ENCODE measurements around the gene IGFBP7. TPM values are rescaled to one million over a fixed set of nuclear protein-coding genes. Genes with fewer than 3 reads are reported as not detected.
"Not testable (repeated sequence)": the region's sequence is repeated elsewhere in the genome, so short reads cannot be mapped to it uniquely, and the experiment has no call there.

Gene IGFBP7
- total RNA-seq, 2 experiments from 2014 or later, result not detected

DNA sequence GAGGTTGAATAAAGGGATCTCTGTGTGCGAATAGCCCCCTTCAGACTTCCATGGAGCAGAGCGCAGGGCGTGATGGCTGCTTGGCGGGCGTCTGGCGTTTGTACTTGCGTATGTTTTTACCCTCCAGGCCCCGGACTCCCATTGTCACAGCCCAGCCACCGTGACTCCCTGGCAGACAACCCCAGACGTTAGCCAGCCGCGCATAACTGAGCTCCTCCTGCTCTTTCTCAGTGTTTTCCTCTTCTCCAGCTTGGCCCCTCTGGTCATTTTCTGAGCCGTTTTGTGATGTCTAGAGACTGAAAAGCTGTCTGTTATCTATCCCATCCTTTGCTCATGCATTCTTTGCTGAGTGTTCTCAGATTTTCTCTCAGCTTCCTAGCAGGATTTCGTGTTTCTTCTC lies 54.3 kb downstream of the IGFBP7 start:
- intact Hi-C loops (cut with micrococcal nuclease), result no loop called here
- ChIA-PET POLR2A (no interaction called here), CTCF (no interaction called here)
- Mint-ChIP-seq H3K27ac (no peak overlapping the region), H3K9me3 (no peaks in the 10 kb centered on the region), H3K4me3 (no peak overlapping the region), H3K4me1 (ENCODE audit: low read depth) (no peaks in the 10 kb centered on the region), H3K27me3 (peaks cover 30% of the 10 kb centered on the region), H3K36me3 (no peaks in the 10 kb centered on the region)
- DNase-seq, result no peak

DNA sequence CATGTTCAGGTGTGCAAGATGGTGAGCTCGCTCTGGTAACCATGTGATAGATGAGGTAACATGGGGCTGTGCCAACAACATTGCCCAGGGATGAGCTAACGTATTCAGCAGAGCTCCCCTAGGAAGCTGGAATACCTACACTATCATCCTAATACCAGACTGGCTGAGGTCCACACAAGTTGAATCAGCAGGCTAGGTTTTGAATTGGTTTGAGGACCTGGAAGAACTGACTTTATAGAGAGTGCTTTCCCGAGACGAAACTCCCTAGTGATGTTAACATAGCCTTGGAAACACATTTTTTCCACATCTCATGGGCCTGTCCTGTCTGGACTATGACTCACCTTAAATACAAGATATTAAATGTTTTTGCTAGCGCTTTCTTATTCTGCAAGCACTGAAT lies 56.7 kb downstream of the IGFBP7 start:
- H3K27me3 Mint-ChIP-seq, result peaks cover 21% of the 10 kb centered on the region
- no peaks in the 10 kb centered on the region for H3K36me3 Mint-ChIP-seq
- H3K4me1 Mint-ChIP-seq (ENCODE audit: low read depth), result no peaks in the 10 kb centered on the region
- H3K9me3 Mint-ChIP-seq, result no peaks in the 10 kb centered on the region
- intact Hi-C loops (cut with micrococcal nuclease), result no loop called here
- no peak for DNase-seq
- no peak overlapping the region for H3K4me3 Mint-ChIP-seq
- H3K27ac Mint-ChIP-seq, result no peak overlapping the region
- ChIA-PET POLR2A (no interaction called here), CTCF (no interaction called here)

DNA sequence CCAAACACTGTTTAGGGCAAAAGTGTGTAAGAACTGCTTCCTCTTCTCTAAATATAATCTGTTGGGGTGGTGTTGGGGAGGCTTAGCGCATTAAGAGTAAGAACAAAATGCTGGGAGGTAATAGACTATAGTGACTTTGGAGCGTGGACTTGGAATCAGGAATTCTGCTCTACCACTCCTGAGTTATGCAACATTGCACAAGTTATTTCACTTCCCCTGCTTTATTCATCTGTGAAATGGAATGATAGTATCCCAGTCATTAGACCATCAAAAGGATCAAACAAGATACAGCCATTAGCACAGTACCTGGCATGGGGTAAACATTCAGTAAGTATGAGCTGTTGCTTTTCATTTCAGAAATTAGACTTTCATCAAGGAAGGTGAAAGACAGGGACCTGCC lies 58.7 kb downstream of the IGFBP7 start:
- DNase-seq, result no peak
- intact Hi-C loops (cut with micrococcal nuclease), result no loop called here
- no peak overlapping the region for H3K27ac Mint-ChIP-seq
- POLR2A ChIA-PET, result no interaction called here
- no peaks in the 10 kb centered on the region for H3K9me3 Mint-ChIP-seq
- CTCF ChIA-PET, result no interaction called here
- H3K4me3 Mint-ChIP-seq, result no peak overlapping the region
- H3K36me3 Mint-ChIP-seq, result no peaks in the 10 kb centered on the region
- no peaks in the 10 kb centered on the region for H3K4me1 Mint-ChIP-seq (ENCODE audit: low read depth)
- H3K27me3 Mint-ChIP-seq, result peaks cover 16% of the 10 kb centered on the region

DNA sequence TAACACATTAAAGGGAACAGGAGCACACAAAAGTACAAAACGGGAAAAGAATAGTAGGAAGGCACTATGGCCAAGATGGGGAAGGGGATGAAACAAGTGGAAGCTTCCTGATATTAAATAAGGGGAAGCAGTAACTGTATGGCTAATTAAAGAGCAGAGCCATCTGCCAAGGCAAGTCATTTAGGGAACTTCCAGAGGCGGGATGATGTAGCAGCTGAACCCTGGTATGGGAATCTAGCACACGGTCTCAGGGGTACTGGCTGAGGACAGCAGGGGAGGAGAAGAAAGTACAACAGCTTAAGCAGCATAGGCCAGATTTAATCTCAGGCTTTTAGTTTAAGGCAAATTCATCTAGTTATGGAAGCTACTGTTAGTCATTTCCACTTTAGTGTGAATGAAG lies 59.1 kb downstream of the IGFBP7 start:
- H3K27me3 Mint-ChIP-seq, result peaks cover 15% of the 10 kb centered on the region
- H3K9me3 Mint-ChIP-seq, result no peaks in the 10 kb centered on the region
- ChIA-PET POLR2A (no interaction called here), CTCF (no interaction called here)
- intact Hi-C loops (cut with micrococcal nuclease), result no loop called here
- DNase-seq, result no peak
- H3K4me1 Mint-ChIP-seq (ENCODE audit: low read depth), result no peaks in the 10 kb centered on the region
- no peak overlapping the region for H3K27ac Mint-ChIP-seq
- H3K4me3 Mint-ChIP-seq, result no peak overlapping the region
- H3K36me3 Mint-ChIP-seq, result no peaks in the 10 kb centered on the region

DNA sequence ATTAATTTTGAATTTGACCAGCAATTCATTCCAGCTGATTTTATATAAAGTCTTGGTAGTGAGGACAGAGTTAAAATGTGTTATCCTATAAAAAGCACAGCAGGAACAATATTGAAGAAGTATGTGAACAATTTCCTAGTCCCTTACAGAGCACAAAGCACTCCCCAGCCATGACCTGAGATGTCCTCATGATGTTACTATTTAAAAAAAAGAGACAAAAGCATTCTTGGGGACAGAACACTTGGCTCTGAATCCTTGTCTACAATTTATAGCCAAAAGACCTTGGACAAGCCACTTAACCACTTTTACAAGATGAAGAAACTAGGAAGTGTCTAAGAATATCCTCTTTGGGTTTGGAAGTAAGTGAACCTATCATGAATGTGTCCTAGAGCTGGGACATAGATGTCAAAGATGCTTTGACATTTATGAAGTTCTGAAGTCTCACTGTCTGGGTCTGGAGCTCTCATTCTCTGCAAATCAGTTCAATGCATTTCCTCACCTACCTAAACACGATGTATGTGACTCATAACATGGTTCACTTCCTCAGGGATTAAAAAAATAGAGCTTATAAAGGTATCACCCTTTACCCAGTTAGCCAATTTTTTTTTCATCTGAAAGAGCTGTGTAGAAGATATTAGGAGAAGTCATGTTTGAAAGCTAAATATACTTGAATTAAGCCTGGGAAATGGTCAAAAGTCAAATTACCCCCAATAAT lies 61.4 kb downstream of the IGFBP7 start:
- Mint-ChIP-seq H3K27ac (no peak overlapping the region), H3K4me3 (no peak overlapping the region), H3K36me3 (no peaks in the 10 kb centered on the region), H3K4me1 (ENCODE audit: low read depth) (no peaks in the 10 kb centered on the region), H3K27me3 (peaks cover 12% of the 10 kb centered on the region), H3K9me3 (no peaks in the 10 kb centered on the region)
- DNase-seq, result no peak
- intact Hi-C loops (cut with micrococcal nuclease), result no loop called here
- POLR2A ChIA-PET, result no interaction called here
- CTCF ChIA-PET, result no interaction called here

DNA sequence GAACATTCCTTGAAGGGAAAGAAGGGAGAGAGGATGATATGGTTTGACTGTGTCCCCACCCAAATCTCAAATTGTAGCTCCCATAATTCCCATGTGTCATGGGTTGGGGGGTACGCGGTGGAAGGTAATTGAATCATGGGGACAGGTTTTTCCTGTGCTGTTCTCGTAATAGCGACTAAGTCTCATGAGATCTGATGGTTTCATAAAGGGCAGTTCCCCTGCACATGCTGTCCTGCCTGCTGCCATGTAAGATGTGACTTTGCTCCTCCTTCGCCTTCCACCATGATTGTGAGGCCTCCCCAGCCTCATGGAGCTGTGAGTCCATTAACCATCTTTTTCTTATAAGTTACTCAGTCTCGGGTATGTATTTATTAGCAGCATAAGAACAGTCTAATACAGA lies 63.1 kb downstream of the IGFBP7 start:
- H3K36me3 Mint-ChIP-seq; H3K27me3 Mint-ChIP-seq; H3K9me3 Mint-ChIP-seq; H3K4me3 Mint-ChIP-seq; DNase-seq; CTCF ChIA-PET; intact Hi-C loops (cut with micrococcal nuclease); H3K4me1 Mint-ChIP-seq (ENCODE audit: low read depth); H3K27ac Mint-ChIP-seq; POLR2A ChIA-PET: not testable (repeated sequence)

DNA sequence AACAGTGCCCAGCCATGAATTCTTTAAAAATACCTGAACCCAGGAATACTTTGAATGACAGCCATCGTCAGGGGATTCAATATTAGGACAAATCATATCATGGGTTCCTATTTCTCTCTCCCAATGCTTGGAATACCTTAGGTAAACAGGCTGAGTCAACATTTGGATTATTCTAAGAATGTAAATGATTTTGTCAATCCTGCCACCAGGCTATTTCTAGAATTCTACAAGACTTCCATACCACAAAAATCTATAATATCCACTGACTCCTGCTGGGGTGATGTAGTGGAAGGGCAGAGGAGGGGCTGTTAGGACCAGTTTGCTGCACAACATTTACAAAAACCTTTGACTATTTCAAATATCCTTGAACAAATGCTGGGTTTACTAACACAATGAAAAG lies 65.2 kb downstream of the IGFBP7 start:
- ChIA-PET CTCF (no interaction called here), POLR2A (no interaction called here)
- DNase-seq, result no peak
- Mint-ChIP-seq H3K9me3 (no peaks in the 10 kb centered on the region), H3K36me3 (no peaks in the 10 kb centered on the region), H3K4me3 (no peak overlapping the region), H3K27me3 (peaks cover 10% of the 10 kb centered on the region), H3K4me1 (ENCODE audit: low read depth) (no peaks in the 10 kb centered on the region), H3K27ac (no peak overlapping the region)
- intact Hi-C loops (cut with micrococcal nuclease), result no loop called here

DNA sequence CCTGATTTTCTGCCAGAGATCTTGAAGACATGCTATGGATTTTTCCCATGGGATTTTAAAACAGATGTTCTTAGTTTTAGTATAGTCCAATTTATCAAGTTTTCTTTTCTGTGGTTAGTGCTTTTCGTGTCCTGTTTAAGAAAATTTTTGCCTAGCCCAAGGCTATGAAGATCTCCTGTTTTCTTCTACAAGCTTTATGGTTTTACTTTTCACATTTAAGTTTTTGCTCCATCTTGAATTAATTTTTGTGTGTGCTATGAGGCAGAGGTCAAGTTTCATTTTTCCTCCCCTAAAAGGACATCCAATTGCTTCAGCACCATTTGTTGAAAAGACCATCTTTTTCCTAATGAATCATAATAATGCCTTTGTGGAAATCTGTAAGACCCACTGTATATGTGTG lies 65.9 kb downstream of the IGFBP7 start:
- POLR2A ChIA-PET, result no interaction called here
- H3K36me3 Mint-ChIP-seq, result no peaks in the 10 kb centered on the region
- H3K4me1 Mint-ChIP-seq (ENCODE audit: low read depth), result no peaks in the 10 kb centered on the region
- H3K27me3 Mint-ChIP-seq, result peaks cover 10% of the 10 kb centered on the region
- intact Hi-C loops (cut with micrococcal nuclease), result no loop called here
- DNase-seq, result no peak
- H3K4me3 Mint-ChIP-seq, result no peak overlapping the region
- H3K27ac Mint-ChIP-seq, result no peak overlapping the region
- H3K9me3 Mint-ChIP-seq, result no peaks in the 10 kb centered on the region
- CTCF ChIA-PET, result no interaction called here

DNA sequence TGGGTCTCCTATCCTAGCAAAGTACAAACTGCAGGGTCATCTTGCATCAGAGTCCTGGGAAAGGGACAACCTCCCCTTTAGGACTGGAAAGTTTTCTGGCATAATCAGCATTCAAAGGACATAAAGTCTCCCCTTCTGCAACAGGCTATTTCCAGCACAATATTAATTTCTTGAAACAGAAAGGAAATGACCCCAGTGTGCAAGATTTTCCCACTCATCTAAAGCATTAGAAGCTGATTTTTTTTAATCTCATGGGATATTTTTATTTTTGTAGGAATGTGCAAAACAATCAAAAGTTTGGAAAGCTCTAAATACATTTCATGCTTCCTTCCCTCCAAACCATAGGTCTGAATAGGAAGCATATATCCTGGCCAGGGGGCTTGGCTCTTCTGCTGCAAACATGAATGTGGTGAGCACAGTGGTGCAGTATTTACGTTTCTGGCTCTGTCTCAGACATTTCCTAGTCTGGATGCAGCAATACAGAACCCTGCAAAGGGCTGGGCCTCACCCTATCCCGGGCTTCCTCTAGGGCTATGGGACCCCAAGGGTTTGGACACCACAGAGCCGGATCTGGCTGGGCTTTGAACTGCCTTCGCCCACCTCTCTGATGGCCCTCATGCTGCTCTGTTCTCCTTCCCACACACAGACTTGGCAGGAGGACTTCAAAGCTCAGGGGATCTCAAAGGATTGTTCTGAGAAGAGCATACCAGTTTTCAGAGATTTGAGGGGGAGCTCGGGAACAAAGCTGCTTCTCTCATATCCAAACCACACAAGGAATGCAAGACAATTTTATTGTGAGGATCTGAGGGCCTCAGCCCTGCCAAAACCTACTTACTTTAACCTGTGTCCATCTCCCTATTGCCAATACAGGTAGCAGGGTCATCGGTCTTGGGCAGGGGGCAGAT lies 66.6 kb downstream of the IGFBP7 start:
- no peak for DNase-seq
- POLR2A ChIA-PET, result no interaction called here
- H3K27ac Mint-ChIP-seq, result no peak overlapping the region
- H3K36me3 Mint-ChIP-seq, result no peaks in the 10 kb centered on the region
- intact Hi-C loops (cut with micrococcal nuclease), result no loop called here
- no peak overlapping the region for H3K4me3 Mint-ChIP-seq
- no peaks in the 10 kb centered on the region for H3K4me1 Mint-ChIP-seq (ENCODE audit: low read depth)
- H3K9me3 Mint-ChIP-seq, result no peaks in the 10 kb centered on the region
- CTCF ChIA-PET, result no interaction called here
- peaks cover 10% of the 10 kb centered on the region for H3K27me3 Mint-ChIP-seq

DNA sequence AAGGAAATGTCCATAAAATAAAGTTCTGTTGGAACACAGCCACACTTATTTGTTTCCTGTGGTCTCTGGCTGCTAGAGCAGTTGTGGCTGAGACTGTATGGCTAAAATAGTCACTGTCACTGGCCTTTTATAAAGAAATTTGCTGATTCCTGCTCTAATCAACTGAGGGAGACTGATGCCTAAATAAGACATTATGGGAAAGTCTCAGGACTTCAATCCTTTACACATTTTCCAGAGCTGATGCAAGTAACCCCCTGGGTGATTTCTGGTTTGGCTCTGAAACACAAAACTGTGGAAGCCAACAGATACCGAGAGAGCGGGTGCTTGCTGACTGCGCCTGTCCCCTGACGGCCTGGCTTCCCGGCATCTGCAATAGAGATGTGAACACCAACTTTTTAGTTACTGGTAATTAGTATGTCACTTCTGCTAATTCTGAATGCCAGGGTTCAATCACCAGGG lies 67.4 kb downstream of the IGFBP7 start:
- POLR2A ChIA-PET, result no interaction called here
- H3K4me3 Mint-ChIP-seq, result no peak overlapping the region
- no peak for DNase-seq
- H3K9me3 Mint-ChIP-seq, result no peaks in the 10 kb centered on the region
- H3K4me1 Mint-ChIP-seq (ENCODE audit: low read depth), result no peaks in the 10 kb centered on the region
- intact Hi-C loops (cut with micrococcal nuclease), result no loop called here
- H3K27ac Mint-ChIP-seq, result no peak overlapping the region
- H3K27me3 Mint-ChIP-seq, result peaks cover 10% of the 10 kb centered on the region
- no peaks in the 10 kb centered on the region for H3K36me3 Mint-ChIP-seq
- CTCF ChIA-PET, result no interaction called here

DNA sequence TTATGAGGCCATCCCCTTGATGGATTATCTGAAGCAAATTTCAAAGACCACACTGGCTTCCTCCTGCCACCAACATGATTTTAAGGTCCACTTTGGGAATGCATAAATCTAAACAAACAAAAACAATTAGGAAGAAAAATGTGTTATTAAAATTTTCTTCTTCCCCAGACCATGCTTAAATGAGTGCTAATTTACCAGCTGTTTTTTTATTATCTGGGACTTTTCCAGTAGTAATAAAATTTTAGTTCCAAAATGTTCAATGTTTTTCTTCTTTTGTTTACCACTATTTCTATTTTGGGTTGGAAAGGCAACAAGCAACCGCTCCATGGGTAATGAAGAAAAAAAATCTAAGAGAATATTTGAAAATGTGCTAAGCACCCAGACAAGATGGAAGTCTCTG lies 69.2 kb downstream of the IGFBP7 start:
- CTCF ChIA-PET, result no interaction called here
- POLR2A ChIA-PET, result no interaction called here
- no peaks in the 10 kb centered on the region for H3K4me1 Mint-ChIP-seq (ENCODE audit: low read depth)
- no peak for DNase-seq
- no peaks in the 10 kb centered on the region for H3K9me3 Mint-ChIP-seq
- no peaks in the 10 kb centered on the region for H3K36me3 Mint-ChIP-seq
- intact Hi-C loops (cut with micrococcal nuclease), result no loop called here
- H3K27ac Mint-ChIP-seq, result no peak overlapping the region
- no peak overlapping the region for H3K4me3 Mint-ChIP-seq
- peaks cover 7% of the 10 kb centered on the region for H3K27me3 Mint-ChIP-seq

DNA sequence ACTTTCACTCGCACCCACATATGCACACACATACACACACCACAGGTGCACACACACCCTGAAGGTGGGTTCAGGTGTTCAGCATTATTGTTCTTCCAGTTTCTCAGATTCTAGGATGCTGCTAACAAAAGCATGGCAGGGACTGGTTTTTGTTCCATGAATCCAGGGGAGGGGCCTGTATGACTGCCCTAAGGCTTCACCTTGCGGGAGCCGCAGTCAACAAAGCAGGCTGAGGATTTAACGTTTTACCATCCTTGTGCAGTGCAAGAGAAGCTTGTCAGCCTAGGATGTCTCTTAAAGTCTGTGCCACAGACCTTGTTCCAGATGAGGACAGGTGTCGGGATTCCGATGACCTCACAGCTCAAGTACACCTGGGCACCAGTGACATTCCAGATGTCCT lies 69.7 kb downstream of the IGFBP7 start:
- Mint-ChIP-seq H3K9me3 (no peaks in the 10 kb centered on the region), H3K4me1 (ENCODE audit: low read depth) (no peaks in the 10 kb centered on the region), H3K36me3 (no peaks in the 10 kb centered on the region), H3K27ac (no peak overlapping the region), H3K4me3 (no peak overlapping the region), H3K27me3 (peaks cover 8% of the 10 kb centered on the region)
- intact Hi-C loops (cut with micrococcal nuclease), result no loop called here
- POLR2A ChIA-PET, result no interaction called here
- DNase-seq, result no peak
- CTCF ChIA-PET, result no interaction called here

DNA sequence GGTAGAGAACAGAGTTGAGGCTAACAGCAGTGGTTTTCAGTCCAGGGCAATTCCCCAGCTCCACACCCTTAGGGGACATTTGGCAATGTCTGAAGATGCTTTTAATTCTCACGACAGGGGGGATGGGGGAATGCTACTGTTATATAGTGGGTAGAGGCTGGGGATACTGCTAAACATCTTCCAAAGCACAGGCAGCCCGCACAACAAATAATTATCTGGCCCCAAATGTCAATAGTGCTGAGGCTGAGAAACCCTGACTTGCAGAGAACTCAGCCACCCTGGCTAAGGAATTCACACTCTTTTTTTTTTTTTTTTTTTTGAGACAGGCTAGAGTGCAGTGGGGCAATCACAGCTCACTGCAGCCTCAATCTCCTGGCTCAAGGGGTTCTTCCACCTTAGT lies 70.8 kb downstream of the IGFBP7 start:
- ChIA-PET CTCF (no interaction called here), POLR2A (no interaction called here)
- intact Hi-C loops (cut with micrococcal nuclease), result no loop called here
- Mint-ChIP-seq H3K27me3 (peaks cover 8% of the 10 kb centered on the region), H3K36me3 (no peaks in the 10 kb centered on the region), H3K9me3 (no peaks in the 10 kb centered on the region), H3K4me1 (ENCODE audit: low read depth) (no peaks in the 10 kb centered on the region), H3K27ac (no peak overlapping the region), H3K4me3 (no peak overlapping the region)
- DNase-seq, result no peak

Data from activated CD4-positive, alpha-beta memory T cell treated with anti-CD3 and anti-CD28 coated beads for 36 hours (primary cell).